Left colon (tissue), 2 donors: ENCODE results near the gene UBP1. TPM values are rescaled to one million over a fixed set of nuclear protein-coding genes. Genes with fewer than 3 reads are reported as not detected.
"Not testable (repeated sequence)": the region's sequence is repeated elsewhere in the genome, so short reads cannot be mapped to it uniquely, and the experiment has no call there.

Experiments used
- ATAC-seq: fragments of 200-7000 bp; cut with Tn5 transposase; one replicate; pipeline ENCODE4 v1.9.1; 2020; ENCODE audit warnings: mild to moderate bottlenecking, moderate library complexity
- DNase-seq, 2 donors: peaks; one replicate each; pipeline ENCODE4 v3.0.0-alpha.2; 2020
- intact Hi-C, 2 donors: fragments of 100-400 bp; cut with DNase I in 1 of 2; cut with micrococcal nuclease in 1 of 2; formaldehyde crosslinking; loops; one replicate each; pipeline versions ENCODE4 v1.11.2 to v1.14.0; 2022; cut with DNase I, micrococcal nuclease
- total RNA-seq, 2 donors: library from RNA; stranded (reverse); fragmentation: NEBNext Ultra II Directional; extraction: Animal tissue kit (Norgen Biotek cat#: 25700); gene quantifications; one replicate each; pipeline ENCODE4 v1.2.1, GENCODE V29; 2021
- donor health status: DM: no; HTN: no; CAD: no.
- donor health status: DM: yes; HTN: yes; CAD: no.

Gene UBP1
- total RNA-seq, 2 donors from 2014 or later: 56.5 to 66.8 TPM

DNA sequence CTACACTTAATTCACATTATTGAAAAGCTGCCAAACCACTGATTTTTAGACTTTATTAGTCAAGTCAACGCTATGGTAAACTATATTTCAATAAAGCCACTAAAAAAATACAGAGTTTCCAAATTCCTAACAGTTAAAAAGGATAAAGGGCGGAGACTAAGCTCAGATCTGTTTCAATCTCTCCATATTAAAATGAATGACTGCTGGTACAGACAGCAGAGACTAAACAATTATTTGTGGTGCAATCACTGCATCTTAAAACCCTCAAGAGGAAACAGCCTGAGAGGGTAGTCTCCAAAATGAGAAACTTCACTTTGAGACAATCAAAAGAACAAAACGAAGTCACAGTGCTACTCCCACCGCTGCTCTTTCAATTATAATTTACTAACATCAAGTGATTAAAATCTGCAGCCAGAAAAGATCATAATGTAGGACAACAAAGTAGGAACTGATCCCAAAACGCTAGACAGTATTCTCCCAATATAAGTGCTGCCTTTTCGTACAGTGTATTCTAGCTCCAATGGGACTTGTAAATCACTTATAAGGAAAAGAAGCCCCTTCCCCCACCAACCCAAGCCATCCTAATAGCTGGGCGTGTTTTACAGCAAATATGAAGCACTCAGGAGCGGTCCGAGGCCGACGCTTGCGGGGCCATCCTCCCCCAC lies 1.2 kb downstream of the UBP1 start:
- ATAC-seq (no peak), DNase-seq (no peak)
- intact Hi-C loops: no loop called here

DNA sequence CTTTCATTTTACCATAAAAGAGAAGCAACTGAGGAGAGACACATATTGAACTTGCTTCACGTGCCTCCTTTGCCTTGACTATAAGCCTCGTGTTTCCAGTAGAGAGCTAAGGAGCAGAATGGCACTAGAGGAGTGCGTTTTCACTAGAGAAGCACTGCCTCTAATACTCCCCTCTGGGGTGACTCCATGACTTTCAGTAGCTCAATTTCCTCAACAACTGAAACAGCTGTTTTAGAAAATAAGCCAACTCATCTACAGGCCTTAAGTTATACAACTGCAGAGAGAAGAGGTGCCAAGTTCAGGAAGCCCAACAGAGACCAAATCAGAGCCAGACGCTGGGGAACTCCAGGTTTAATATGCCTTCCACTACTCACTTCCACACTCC lies 1.9 kb downstream of the UBP1 start:
- ATAC-seq (no peak), DNase-seq (no peak)
- intact Hi-C loops: no loop called here

DNA sequence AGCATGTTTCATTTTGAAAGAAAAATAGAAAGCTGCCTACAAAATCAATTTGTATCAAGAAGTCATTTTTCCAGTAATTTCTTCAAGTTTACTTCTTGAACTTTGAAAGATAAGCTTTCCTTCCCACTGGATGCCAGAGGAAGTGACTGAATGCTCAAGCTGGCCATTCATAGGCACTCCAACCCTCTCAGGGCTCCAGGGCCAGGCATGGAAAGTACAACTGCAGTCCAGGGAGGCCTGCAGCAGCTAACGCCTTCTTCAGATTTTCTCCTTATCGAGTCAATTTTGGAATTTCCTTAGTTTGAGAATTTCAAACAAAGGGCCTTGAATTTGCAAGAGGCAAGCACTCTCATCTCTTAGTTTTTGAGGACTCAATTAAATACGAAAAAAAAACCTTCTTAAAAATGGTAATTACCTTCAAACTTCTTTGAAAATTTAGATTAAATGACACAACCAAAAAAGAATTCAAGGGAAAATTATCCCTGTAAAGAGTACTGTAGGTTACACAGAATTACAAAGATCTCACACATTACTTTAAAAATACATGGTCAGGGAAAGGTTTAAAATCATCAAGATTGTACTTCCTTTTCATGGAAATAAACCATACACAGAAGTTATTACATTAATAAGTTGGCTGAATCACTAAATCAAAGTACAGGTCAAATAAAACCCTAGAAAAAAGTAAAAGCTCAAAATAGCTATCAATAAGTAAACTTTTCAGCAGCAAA lies 2.5 kb downstream of the UBP1 start:
- peak in 1 of 2 donors; percentile 29 for DNase-seq
- intact Hi-C loops: no loop called here
- no peak for ATAC-seq

DNA sequence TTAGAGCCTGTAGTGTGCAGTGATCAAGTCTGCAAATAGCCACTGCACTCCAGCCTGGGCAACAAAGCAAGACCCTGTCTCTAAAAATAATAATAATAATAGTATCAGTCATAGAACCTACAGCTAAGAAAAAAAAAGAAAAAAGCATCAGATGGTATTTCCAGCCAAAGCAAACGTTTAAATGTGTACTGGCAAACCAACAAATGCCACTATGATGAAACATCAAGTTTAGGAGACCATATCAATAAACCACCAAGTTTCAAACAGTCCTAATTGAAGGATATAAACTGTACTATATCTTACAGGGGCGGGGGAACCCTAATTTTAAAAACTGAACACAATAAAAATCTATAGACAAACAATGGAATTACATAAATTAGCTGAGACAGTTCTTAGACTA lies 6.4 kb downstream of the UBP1 start:
- intact Hi-C loops: no loop called here
- DNase-seq (no peak), ATAC-seq (no peak)

DNA sequence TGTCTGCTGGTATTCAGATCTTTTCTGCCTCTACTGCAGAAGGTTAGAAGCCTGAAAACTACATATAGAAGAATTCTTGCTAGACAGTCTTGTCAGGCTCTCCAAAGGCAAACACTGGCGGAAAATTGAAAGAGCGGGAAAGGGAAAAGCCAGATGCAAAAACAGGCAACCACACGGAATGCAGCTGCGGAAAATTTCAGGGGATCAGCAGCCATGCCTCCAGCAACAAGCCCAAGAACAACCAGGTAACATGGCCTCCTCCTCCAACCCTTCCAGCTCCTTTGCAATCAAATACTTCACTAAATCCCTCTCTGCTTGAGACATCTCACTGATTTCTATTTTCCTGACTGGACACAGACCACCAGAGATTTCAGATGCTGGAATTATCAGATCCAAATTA lies 9.6 kb downstream of the UBP1 start:
- intact Hi-C loops: no loop called here
- DNase-seq: no peak
- no peak for ATAC-seq

DNA sequence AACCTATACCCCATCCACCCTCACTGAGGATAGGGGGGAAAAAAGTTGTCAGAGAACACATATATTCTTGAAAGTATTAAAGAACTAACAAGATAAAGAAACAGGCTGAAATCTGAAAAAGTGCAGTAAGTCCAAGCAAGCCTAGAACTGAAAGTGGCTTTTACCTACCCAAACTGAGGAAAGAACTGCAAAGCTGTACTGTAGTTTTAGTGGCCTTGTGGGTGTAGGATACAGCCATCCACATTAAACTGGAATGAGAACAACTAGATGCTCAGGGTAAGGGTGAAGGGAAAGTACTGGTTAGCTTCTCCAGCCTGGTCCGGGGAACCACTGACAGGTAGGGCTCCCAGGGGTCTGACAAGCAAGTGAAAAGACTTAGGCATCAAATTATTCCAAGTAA lies 10.1 kb downstream of the UBP1 start:
- ATAC-seq (no peak), DNase-seq (no peak)
- intact Hi-C loops: no loop called here

DNA sequence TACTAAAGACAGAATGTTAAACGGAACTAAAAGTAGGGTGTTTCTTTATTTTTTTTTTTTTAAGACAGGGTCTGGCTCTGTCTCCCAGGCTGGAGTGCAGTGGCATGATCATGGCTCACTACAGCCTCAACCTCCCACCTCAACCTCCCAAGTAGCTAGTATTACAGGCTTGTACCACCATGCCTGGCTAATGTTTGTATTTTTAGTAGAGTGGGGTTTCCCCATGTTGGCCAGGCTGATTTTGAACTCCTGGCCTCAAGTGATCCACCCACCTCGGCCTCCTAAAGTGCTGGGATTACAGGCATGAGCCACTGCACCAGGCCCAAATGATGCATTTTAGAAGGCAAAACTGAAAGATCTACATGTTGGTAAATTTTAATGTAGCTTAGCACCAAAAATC lies 10.9 kb downstream of the UBP1 start:
- ATAC-seq, intact Hi-C loops, DNase-seq: not testable (repeated sequence)

DNA sequence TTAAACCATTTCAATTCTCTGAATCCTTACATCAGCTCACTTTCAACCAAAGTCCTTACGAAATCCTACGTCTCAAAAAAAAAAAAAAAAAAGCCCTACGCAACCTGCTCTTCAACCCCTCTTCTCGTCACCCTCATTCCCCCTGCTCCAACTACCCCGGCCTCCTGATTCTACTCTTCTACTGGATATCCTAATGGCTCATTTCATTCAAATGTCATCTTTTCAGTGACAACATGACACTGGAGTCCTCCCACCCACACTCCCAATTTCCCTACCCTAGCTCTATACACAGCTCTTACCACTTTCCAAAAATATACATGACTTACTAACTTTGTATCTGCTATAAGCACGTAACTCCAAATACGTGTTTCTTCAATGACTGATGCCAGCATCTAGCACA lies 11.5 kb downstream of the UBP1 start:
- intact Hi-C loops: no loop called here
- ATAC-seq: no peak
- DNase-seq: no peak

DNA sequence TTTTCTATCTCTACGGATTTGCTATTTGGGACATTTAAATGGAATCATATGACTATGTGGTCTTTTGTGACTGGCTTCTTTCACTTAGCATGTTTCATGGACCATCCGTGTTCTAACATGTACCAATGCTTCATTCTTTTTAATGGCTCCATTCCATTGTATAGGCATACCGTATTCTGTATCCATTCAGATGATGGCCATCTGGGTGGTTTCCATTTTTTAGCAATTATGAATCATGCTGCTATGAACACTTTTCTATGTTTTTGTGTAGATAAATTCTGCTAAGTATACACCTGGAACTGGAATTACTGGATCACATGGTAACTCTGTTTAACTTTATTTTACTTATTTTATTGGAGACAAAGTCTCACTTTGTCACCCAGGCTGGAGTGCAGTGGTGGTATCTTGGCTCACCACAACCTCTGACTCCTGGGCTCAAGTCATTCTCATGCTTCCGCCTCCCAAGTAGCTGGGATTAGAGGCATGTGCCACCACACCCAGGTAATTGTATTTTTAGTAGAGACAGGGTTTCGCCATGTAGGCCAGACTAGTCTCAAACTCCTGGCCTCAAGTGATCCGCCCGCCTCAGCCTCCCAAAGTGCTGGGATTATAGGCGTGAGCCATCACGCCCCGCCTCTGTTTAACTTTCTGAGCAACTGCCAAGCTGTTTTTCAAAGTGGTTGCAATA lies 13.4 kb downstream of the UBP1 start:
- ATAC-seq (peak; percentile 96), DNase-seq (peak; percentile 58 to 82)
- intact Hi-C loops: no loop called here

DNA sequence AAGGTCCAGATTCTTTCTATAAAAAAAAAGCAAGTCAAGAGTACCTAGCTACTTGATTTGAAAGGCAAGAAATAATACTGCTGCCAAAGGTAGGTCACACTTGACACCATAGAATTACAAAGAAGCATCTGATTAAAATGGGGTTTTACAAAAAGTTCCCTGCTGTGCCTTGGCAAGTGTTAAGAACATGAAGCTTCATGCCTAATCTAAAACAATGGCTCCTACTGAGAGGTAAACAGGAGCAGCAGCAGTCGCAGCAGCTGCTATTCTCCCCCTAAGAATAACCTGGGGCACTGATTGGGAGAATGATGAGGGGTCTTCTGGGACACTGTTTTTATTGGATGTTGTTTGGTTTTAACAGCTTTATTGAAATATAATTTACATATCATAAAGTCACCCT lies 14.1 kb downstream of the UBP1 start:
- ATAC-seq (no peak), DNase-seq (no peak)
- intact Hi-C loops: no loop called here

DNA sequence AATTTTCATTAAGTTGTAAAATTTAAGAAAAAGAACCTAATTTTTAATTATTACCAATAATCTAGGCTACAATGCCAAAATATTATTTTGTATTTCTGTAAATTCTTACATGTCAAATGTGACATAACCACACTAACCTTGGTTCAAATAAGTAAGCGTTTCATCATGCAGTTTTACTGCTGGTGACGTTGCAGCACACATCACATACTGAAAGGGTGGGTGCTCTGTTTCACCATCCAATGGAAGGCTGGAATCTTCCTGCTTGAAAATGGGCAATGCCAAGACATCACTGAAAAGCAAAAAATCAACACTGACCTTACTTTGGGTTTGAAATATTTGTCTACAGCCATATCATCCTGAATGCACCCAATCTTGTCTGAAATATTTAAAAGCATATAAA lies 14.8 kb downstream of the UBP1 start:
- ATAC-seq: no peak
- DNase-seq: no peak
- intact Hi-C loops: no loop called here

DNA sequence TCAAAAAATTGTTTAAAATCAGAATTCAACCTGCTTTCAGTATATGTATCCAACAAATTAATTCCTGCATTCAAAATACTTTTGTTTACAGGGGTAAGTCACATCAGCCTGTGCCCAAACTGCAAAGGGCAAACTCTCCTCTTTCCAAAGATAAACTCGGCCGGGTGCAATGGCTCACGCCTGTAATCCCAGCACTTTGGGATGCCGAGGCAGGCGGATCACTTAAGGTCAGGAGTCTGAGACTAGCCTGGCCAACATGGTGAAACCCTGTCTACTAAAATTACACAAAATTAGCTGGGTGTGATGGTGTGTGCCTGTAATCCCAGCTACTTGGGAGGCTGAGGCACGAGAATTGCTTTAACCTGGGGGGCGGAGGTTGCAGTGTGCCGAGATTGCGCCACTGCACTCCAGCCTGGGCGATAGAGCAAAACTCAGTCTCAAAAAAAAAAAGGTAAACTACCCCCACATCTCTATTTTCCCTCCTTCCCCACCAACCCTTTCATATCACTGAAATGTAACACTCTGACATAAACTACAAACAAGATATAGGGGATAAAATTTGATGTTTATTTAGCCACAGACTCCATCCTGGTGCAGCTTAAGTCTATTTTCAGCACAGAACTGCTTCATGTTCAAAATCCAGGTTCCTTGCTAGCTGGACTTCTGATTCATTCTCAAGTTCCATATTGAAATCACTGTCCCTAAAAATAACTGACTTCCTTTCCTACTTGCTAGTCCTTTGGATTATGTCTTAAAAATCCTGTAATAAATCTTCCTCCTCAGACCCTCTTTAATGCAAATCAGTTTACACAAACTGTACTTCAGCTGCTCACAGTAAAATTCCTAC lies 15.4 kb downstream of the UBP1 start:
- DNase-seq (no peak), ATAC-seq (no peak)
- intact Hi-C loops: no loop called here

DNA sequence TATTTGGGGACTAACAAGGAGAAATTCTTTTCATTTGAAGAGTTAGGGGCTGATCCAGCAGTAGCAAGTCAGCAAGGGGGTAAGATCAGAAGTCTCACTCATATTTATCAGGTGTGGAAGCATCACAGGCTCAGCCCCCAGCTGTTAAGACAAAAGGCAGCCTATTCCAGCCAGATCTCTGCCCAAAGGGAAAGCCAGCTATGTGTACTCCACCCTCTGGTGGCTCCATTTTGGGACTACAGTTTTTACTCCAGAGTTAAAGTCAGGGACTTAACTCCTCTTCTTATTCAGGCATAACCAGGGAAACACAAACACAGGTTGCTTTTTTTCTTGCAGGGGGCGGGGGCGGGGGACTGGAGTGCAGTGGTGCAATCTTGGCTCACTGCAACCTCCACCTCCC lies 19.2 kb downstream of the UBP1 start:
- ATAC-seq: no peak
- DNase-seq: no peak
- intact Hi-C loops: no loop called here

DNA sequence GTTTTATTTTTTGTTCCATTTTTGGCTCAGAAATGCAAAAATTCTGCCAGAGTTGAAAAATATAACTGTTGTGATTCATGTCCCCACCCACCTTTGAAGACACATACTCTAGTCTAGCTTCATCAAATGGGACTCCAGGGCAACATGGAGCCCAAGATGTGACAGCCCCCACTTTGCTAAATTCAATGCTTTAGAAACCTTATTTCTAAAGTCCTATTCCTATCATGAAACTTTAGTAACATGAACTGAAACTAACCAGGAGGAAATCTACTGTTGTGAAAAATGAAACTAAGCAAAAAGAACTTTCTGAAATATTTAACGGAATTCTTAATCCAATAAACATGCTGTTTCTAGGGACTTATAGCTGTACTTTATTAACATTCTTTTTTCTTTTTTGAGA lies 20.3 kb downstream of the UBP1 start:
- ATAC-seq (no peak), DNase-seq (no peak)
- intact Hi-C loops: no loop called here

DNA sequence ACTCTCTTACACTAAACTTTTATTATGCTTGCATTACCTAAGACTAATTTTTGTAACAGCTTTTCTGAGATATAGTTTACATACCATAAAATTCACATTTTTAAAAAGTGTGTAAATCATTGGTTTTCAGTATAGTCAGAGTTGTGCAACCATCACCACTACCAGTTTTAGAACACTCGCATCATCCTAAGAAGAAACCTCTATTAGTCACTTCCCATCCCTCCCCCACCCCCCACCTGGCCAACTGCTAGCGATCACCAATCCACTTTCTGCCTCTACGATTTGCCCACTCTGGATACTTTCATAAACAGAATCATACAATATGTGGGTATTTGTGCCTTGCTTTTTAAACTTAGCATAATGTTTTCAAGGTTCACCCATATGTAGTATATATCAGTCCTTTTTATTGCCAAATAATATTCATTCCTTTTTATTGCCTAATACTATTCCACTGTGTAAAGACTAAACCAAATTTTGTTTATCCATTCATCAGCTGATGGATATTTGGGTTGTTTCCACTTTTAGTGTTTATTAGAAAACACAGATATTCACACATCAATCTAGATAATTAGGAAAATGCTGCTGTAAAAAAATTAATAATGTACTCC lies 23.0 kb downstream of the UBP1 start:
- intact Hi-C loops: no loop called here
- ATAC-seq (no peak), DNase-seq (no peak)

DNA sequence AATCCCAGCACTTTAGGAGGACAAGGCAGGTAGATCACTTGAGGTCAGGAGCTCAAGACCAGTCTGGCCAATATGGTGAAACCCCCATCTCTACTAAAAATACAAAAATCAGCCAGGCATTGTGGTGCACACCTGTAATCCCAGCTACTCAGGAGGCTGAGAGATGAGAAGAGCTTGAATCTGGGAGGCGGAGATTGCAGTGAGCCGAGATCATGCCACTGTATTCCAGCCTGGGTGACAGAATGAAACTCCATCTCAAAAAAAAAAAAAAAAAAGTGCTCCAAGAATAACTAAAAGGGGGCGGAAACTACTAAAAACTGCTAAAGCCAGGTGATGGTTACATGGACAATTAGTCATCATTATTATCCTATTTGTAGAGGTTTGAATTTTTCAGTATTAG lies 29.4 kb downstream of the UBP1 start:
- ATAC-seq, intact Hi-C loops, DNase-seq: not testable (repeated sequence)

DNA sequence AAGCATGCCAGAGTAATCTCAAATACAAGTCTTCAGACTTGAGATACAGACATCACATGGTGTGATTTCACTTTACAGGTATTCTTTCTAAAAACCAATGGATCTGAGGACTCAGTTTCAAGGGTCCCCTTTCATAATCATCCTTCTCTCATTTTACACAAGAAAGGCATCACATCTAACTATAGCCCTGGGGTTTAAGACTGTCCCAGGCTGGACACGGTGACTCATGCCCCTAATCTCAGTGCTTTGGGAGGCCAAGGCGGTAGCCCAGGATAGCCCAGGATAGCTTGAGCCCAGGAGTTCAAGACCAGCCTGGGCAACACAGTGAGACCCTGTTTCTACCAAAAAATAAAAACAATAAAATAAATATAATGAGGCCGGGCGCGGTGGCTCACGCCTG lies 36.4 kb downstream of the UBP1 start:
- ATAC-seq (no peak), DNase-seq (no peak)
- intact Hi-C loops: no loop called here

DNA sequence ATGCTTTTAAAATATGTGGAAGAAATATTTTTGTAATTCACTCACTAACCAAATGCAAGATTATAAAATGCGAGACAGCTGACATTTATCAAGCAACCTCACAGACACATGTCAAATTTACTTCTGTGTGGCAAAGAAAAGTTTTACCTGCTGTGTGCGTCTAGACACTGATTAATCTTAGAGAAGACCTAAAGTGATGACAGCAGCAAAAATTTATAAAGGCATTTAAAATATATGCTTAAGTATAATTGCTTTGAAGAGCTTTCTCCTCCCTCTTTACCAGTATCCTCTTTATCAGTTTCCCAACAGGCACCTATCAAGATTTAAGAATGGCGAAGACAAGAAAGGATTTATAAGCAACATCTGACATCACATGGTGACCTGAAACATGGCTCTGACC lies 37.3 kb downstream of the UBP1 start:
- DNase-seq: no peak
- ATAC-seq: no peak
- intact Hi-C loops: no loop called here

DNA sequence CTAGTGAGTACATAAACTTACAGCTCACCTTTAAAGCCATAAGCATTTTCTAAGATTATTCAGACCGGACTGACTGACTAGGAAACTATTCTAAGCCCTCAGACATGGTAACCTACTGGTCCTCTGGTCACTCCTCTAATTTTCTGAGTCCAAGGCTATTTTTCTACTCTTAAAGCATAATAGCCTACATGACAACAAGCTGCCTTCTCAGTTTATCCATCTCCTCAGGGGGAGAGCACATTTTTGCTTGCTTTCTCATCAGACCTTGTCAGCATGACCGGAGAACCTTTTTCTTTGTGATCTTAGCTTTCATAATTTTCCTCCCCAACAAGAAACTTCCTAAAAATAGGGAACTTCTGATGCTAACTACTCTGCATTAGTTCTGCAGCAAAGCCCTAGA lies 38.4 kb downstream of the UBP1 start:
- ATAC-seq (no peak), DNase-seq (no peak)
- intact Hi-C loops: no loop called here
